ENCODE data around the gene NCOA6. TPM values are rescaled to one million over a fixed set of nuclear protein-coding genes. Genes with fewer than 3 reads are reported as not detected.

NCOA6 gene
- total RNA-seq, 4 donors from 2014 or later, result 34.8 to 81.8 (median 44.2) TPM

- in situ Hi-C loops (cut with MboI; ENCODE audit: low pct_ligation_motif_present in 1 of 4, low pct_unique_long_range_greater_than_20kb in 1 of 4, low sequenced_read_pairs in 3 of 4), result loop anchor here in 3 of 4 donors (25.0 kb wide), 2 partner anchors 145 to 395 kb away; partner anchors contain the start of genes MAP1LC3A (in 2 of the 3) and AHCY (in 1 of the 3)
- H3K27me3 ChIP-seq, result no peaks in the 10 kb centered on the region
- H3K9me3 ChIP-seq, result no peaks in the 10 kb centered on the region
- peaks cover 23 to 56% (median 46%) of the 10 kb centered on the region in 4 donors for H3K4me1 ChIP-seq
- H3K27ac ChIP-seq, result peak overlapping the region; percentile 98 to 100 (median 100)
- intact Hi-C loops (cut with DNase I; ENCODE audit: low total_unique reads), result no loop called here
- TF ChIP-seq EP300 (IDR thresholded peaks at IDR 0.05; ENCODE audit: low read depth) (no peak), CTCF (IDR thresholded peaks at IDR 0.05) (no peak), POLR2A (IDR thresholded peaks at IDR 0.05) (no peak), POLR2AphosphoS5 (IDR thresholded peaks at IDR 0.05) (no peak)
- WGBS, 2 donors (ENCODE audit: low coverage in 1 of 2), result 88% methylated on average over 3 of the region's 3 CpGs; no CpG with 5 or more reads in 1 of the 2 donors
- H3K4me3 ChIP-seq, result no peak overlapping the region
- H3K36me3 ChIP-seq, result no peaks in the 10 kb centered on the region
- DNase-seq, result no peak
Observed at GRCh38 chr20:34706912-34707784, 118.3 kb downstream of the NCOA6 start.

- Histone ChIP-seq H3K4me1 (peaks cover 23 to 56% (median 46%) of the 10 kb centered on the region in 4 donors), H3K4me3 (no peak overlapping the region), H3K36me3 (no peaks in the 10 kb centered on the region), H3K9me3 (no peaks in the 10 kb centered on the region), H3K27ac (peak overlapping the region; percentile 98 to 100 (median 100)), H3K27me3 (no peaks in the 10 kb centered on the region)
- DNase-seq, result no peak
- intact Hi-C loops (cut with DNase I; ENCODE audit: low total_unique reads) (no loop called here), in situ Hi-C loops (cut with MboI; ENCODE audit: low pct_ligation_motif_present in 1 of 4, low pct_unique_long_range_greater_than_20kb in 1 of 4, low sequenced_read_pairs in 3 of 4) (loop anchor here in 3 of 4 donors (25.0 kb wide), 2 partner anchors 144 to 394 kb away; partner anchors contain the start of genes MAP1LC3A (in 2 of the 3) and AHCY (in 1 of the 3))
- 95% methylated on average over 1 of the region's 1 CpG; no CpG with 5 or more reads in 1 of the 2 donors for WGBS, 2 donors (ENCODE audit: low coverage in 1 of 2)
- no peak for TF ChIP-seq POLR2AphosphoS5 (IDR thresholded peaks at IDR 0.05)
- TF ChIP-seq POLR2A (IDR thresholded peaks at IDR 0.05), result no peak
- TF ChIP-seq CTCF (IDR thresholded peaks at IDR 0.05), result no peak
- no peak for TF ChIP-seq EP300 (IDR thresholded peaks at IDR 0.05; ENCODE audit: low read depth)
Observed at GRCh38 chr20:34706302-34706875, 119.1 kb downstream of the NCOA6 start.

GRCh38 chr20:34705397-34706301 is 119.8 kb downstream of the NCOA6 start:
- intact Hi-C loops (cut with DNase I; ENCODE audit: low total_unique reads), result no loop called here

More at GRCh38 chr20:34705397-34706301, 119.8 kb downstream of the NCOA6 start:
- H3K4me3 ChIP-seq, result peak overlapping the region in 2 of 4 donors; percentile 69 to 80
- TF ChIP-seq CTCF (IDR thresholded peaks at IDR 0.05) (peak; percentile 10 to 76 (median 26)), EP300 (IDR thresholded peaks at IDR 0.05; ENCODE audit: low read depth) (no peak), POLR2A (IDR thresholded peaks at IDR 0.05) (peak; percentile 66), POLR2AphosphoS5 (IDR thresholded peaks at IDR 0.05) (peak in 1 of 3 donors; percentile 8)
- no peaks in the 10 kb centered on the region for H3K9me3 ChIP-seq
- no peaks in the 10 kb centered on the region for H3K27me3 ChIP-seq
- H3K36me3 ChIP-seq, result no peaks in the 10 kb centered on the region
- H3K27ac ChIP-seq, result peak overlapping the region; percentile 98 to 100 (median 100)
- DNase-seq, result peak; percentile 67
- in situ Hi-C loops (cut with MboI; ENCODE audit: low pct_ligation_motif_present in 1 of 4, low pct_unique_long_range_greater_than_20kb in 1 of 4, low sequenced_read_pairs in 3 of 4), result loop anchor here in 3 of 4 donors (25.0 kb wide), 2 partner anchors 143 to 393 kb away; partner anchors contain the start of genes MAP1LC3A (in 2 of the 3) and AHCY (in 1 of the 3)
- peaks cover 21 to 54% (median 45%) of the 10 kb centered on the region in 4 donors for H3K4me1 ChIP-seq
- 27 to 34% methylated on average over 3 to 6 of the region's 6 CpGs for whole genome bisulfite sequencing, 2 donors (ENCODE audit: low coverage in 1 of 2)

Measured in transverse colon (tissue), 4 donors.